ENCODE data around the gene IL17C. TPM values are rescaled to one million over a fixed set of nuclear protein-coding genes. Genes with fewer than 3 reads are reported as not detected.

IL17C gene
- total and polyA plus RNA-seq, 11 donors, result not detected

DNA sequence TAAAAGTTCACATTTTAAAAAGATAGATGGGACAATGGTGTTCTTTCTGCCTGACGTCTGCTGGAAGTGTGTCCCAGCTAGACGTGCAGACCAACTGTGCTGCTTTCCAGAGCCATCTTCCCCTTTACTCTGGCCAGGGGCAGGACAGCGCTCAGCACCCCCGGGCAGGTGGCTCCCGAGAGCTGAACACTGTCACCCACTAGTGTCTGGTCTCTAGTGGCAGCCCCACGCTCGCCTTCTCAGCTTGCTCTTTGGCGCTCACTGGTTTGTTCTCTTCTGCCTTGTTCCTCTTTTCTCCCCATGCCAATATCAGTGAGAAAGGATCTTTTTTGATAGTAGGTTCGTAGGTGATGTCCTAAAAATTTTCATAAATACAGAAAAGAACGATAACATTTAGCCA, 42.5 kb upstream of the IL17C start:
- Histone ChIP-seq H3K4me3 (no peak overlapping the region), H3K27ac (peak overlapping the region in 3 of 12 donors; percentile 47 to 73 (median 51)), H3K9me3 (no peaks in the 10 kb centered on the region), H3K27me3 (no peaks in the 10 kb centered on the region), H3K4me1 (peaks cover 0 to 83% (median 37%) of the 10 kb centered on the region in 12 donors), H3K36me3 (peaks cover 0 to 46% (median 33%) of the 10 kb centered on the region in 9 donors)
- ATAC-seq (no peak), DNase-seq (peak in 1 of 5 donors; percentile 3)
- WGBS, 4 donors, result 91 to 95% (median 92%) methylated on average over 10 of the region's 10 CpGs
- intact Hi-C loops (cut with DNase I), result loop anchor here in 3 of 10 donors (5.0 to 10.0 kb wide), 2 partner anchors 56 to 109 kb away; partner anchors contain the start of genes CTU2 (in 2 of the 3), RNF166 (in 2 of the 3) and CYBA (in 1 of the 3)
- TF ChIP-seq, protein P1, sequence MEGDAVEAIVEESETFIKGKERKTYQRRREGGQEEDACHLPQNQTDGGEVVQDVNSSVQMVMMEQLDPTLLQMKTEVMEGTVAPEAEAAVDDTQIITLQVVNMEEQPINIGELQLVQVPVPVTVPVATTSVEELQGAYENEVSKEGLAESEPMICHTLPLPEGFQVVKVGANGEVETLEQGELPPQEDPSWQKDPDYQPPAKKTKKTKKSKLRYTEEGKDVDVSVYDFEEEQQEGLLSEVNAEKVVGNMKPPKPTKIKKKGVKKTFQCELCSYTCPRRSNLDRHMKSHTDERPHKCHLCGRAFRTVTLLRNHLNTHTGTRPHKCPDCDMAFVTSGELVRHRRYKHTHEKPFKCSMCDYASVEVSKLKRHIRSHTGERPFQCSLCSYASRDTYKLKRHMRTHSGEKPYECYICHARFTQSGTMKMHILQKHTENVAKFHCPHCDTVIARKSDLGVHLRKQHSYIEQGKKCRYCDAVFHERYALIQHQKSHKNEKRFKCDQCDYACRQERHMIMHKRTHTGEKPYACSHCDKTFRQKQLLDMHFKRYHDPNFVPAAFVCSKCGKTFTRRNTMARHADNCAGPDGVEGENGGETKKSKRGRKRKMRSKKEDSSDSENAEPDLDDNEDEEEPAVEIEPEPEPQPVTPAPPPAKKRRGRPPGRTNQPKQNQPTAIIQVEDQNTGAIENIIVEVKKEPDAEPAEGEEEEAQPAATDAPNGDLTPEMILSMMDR (IDR thresholded peaks at IDR 0.05), result no peak

DNA sequence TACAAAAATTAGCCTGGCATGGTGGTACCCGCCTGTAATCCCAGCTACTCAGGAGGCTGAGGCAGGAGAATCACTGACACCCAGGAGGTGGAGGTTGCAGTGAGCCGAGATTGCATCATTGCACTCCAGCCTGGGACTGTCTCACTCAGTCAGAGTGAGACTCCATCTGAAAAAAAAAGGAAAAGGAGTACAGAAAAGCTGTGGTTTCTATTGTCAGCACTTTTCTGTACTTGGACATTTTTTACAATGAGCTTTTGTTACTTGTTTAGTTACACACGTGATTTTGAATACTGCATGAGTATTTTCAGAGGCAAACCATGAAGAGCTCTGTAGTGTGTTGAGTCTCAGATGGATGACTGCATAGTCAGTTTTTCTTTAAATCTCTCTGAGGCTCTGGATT, 41.9 kb upstream of the IL17C start:
- no peaks in the 10 kb centered on the region for H3K9me3 ChIP-seq
- DNase-seq, result peak in 2 of 5 donors; percentile 11 to 22
- H3K27ac ChIP-seq, result peak overlapping the region in 1 of 12 donors; percentile 73
- no peak overlapping the region for H3K4me3 ChIP-seq
- intact Hi-C loops (cut with DNase I), result loop anchor here in 3 of 10 donors (5.0 to 10.0 kb wide), 2 partner anchors 56 to 108 kb away; partner anchors contain the start of genes CTU2 (in 2 of the 3), RNF166 (in 2 of the 3) and CYBA (in 1 of the 3)
- peaks cover 0 to 52% (median 38%) of the 10 kb centered on the region in 9 donors for H3K36me3 ChIP-seq
- 78 to 90% (median 82%) methylated on average over 3 of the region's 3 CpGs for WGBS, 4 donors
- ATAC-seq, result no peak
- TF ChIP-seq POLR2A (IDR thresholded peaks at IDR 0.05), result no peak
- TF ChIP-seq, protein P1 (IDR thresholded peaks at IDR 0.05), result no peak
- H3K4me1 ChIP-seq, result peaks cover 0 to 81% (median 39%) of the 10 kb centered on the region in 12 donors
- no peaks in the 10 kb centered on the region for H3K27me3 ChIP-seq

DNA sequence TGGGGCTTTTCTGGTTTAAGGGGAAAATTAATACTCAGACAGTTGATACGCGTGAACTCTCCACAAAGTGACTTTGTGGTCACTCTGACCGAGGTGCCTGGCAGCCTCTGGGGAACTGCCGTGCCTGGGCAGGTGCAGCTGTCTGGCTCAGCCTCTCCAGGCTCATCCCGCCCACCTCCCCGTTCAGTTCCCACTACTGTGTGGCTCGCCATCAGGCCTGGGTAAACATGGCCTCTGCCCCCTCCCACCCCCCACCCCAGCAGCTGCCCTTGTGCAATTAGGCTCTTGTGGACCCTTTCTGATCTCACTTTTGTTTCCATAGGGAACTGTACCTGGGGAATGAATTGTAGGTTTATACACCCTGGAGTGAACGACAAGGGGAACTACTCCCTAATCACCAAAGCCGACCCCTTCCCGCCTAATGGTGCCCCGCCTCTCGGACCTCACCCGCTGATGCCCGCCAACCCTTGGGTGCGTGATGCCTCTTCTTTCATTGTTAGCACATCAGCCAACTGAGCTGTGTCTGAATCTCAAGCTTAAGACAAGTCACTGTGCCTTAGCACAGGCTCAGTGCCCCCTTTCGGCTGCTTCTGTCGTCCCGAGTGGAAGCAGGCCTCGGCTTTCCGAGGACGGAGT, 40.4 kb upstream of the IL17C start:
- no peak overlapping the region for H3K4me3 ChIP-seq
- 90 to 92% (median 91%) methylated on average over 18 to 21 of the region's 21 CpGs for WGBS, 4 donors
- intact Hi-C loops (cut with DNase I), result loop anchor here in 3 of 10 donors (5.0 to 10.0 kb wide), 2 partner anchors 54 to 107 kb away; partner anchors contain the start of genes CTU2 (in 2 of the 3), RNF166 (in 2 of the 3) and CYBA (in 1 of the 3)
- no peaks in the 10 kb centered on the region for H3K27me3 ChIP-seq
- peaks cover 0 to 69% (median 39%) of the 10 kb centered on the region in 12 donors for H3K4me1 ChIP-seq
- ATAC-seq (no peak), DNase-seq (peak in 1 of 5 donors; percentile 35)
- H3K9me3 ChIP-seq, result no peaks in the 10 kb centered on the region
- TF ChIP-seq, protein P1 (IDR thresholded peaks at IDR 0.05), result no peak
- no peak for TF ChIP-seq POLR2A (IDR thresholded peaks at IDR 0.05)
- peaks cover 0 to 65% (median 50%) of the 10 kb centered on the region in 9 donors for H3K36me3 ChIP-seq
- H3K27ac ChIP-seq, result peak overlapping the region in 11 of 12 donors; percentile 60 to 86 (median 77)

DNA sequence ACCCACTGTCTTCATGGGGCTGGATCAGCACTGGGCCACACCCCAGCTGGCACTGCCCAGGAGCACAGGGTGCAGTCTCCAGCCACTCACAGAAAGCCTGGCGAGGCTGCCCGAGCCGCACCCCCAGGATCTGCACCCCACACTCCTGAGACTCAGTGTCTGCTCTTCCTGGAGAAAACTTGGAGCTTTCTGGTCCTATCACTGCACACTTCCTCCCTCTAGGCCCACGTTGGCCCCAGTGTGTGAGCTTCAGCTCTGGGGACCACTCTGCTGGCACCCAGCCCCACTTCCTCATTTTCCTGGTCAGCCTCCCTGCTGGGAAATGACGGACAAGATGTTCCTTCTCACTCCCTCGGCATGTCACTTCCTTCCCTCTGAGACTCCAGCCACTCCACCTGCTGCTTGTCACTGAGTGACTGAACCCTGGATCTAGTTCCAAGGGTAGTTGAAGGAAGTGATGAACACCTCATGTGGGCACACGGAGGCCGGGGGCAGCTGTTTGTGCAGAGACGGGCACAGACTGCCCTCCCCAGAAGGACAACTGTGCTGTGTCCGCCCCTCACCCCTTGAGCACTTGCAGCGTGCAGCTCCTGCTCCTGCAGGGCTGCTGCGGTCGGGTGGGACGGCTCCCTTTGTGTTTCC, 39.2 kb upstream of the IL17C start:
- Histone ChIP-seq H3K36me3 (peaks cover 0 to 62% (median 52%) of the 10 kb centered on the region in 9 donors), H3K27me3 (no peaks in the 10 kb centered on the region), H3K27ac (peak overlapping the region; percentile 69 to 86 (median 80)), H3K4me3 (peak overlapping the region in 1 of 12 donors; percentile 17), H3K9me3 (no peaks in the 10 kb centered on the region), H3K4me1 (peaks cover 0 to 66% (median 36%) of the 10 kb centered on the region in 12 donors)
- peak in 1 of 2 donors; percentile 21 for TF ChIP-seq POLR2A (IDR thresholded peaks at IDR 0.05)
- TF ChIP-seq, protein P1 (IDR thresholded peaks at IDR 0.05), result no peak
- intact Hi-C loops (cut with DNase I), result loop anchor here in 3 of 10 donors (5.0 to 10.0 kb wide), 2 partner anchors 53 to 106 kb away; partner anchors contain the start of genes CTU2 (in 2 of the 3), RNF166 (in 2 of the 3) and CYBA (in 1 of the 3)
- WGBS, 4 donors, result 55 to 64% (median 57%) methylated on average over 13 to 14 of the region's 14 CpGs
- peak; percentile 86 to 96 (median 87) for ATAC-seq
- DNase-seq, result peak; percentile 88 to 93 (median 91)
